ENCODE results near the gene TULP4. TPM values are rescaled to one million over a fixed set of nuclear protein-coding genes. Genes with fewer than 3 reads are reported as not detected.

TULP4 gene
- total RNA-seq, 1 experiment from 2014 or later: 21.5 TPM

- no peak for DNase-seq
- Histone ChIP-seq H3K27ac (ENCODE audit: low read length) (no peak overlapping the region), H3K9me2 (replicated peaks; ENCODE audit: low read length) (no peaks in the 10 kb centered on the region), H3K27me3 (ENCODE audit: low read length) (no peaks in the 10 kb centered on the region), H3K36me3 (ENCODE audit: low read depth, low read length) (no peaks in the 10 kb centered on the region; the same call in 1 of the 2 replicates), H2AFZ (ENCODE audit: low read length) (no peak overlapping the region), H3K79me2 (ENCODE audit: low read length) (no peaks in the 10 kb centered on the region), H3K4me3 (ENCODE audit: low read length) (no peak overlapping the region), H3F3A (ENCODE audit: low read length, unreplicated experiment) (no peaks in the 10 kb centered on the region), H3K4me2 (ENCODE audit: low read length) (no peak overlapping the region), H4K20me1 (ENCODE audit: low read length) (no peaks in the 10 kb centered on the region), H3K9me3 (ENCODE audit: low read length) (no peaks in the 10 kb centered on the region), H3K4me1 (ENCODE audit: insufficient read depth, low read length) (0 out of 2 replicates have a peak, but pooled peaks cover 9% of the 10 kb centered on the region), H3K9ac (ENCODE audit: low read length) (no peak overlapping the region)
- TF ChIP-seq EZH2phosphoT487 (IDR thresholded peaks at IDR 0.05; ENCODE audit: borderline replicate concordance, low read length): no peak
- no peak for TF ChIP-seq CTCF (conservative IDR thresholded peaks at IDR 0.05; ENCODE audit: low read depth, low read length)
- no peak for TF ChIP-seq EZH2 (IDR thresholded peaks at IDR 0.05; ENCODE audit: low read length, unreplicated experiment)
- ATAC-seq: no peak
- BruUV-seq (replicated peaks): no TSS peak
- intact Hi-C loops (cut with micrococcal nuclease): no loop called here
- ChIA-PET CTCF (no interaction called here), POLR2A (ENCODE audit: unreplicated experiment) (no interaction called here)
Measured at GRCh38 chr6:158502263-158502950, 190.1 kb downstream of the TULP4 start.

- ChIA-PET POLR2A (ENCODE audit: unreplicated experiment) (no interaction called here), CTCF (no interaction called here)
- intact Hi-C loops (cut with micrococcal nuclease): no loop called here
Measured at GRCh38 chr6:158503222-158503621, 191.0 kb downstream of the TULP4 start.

More at GRCh38 chr6:158503222-158503621, 191.0 kb downstream of the TULP4 start:
- no peak overlapping the region for H3K27ac ChIP-seq (ENCODE audit: low read length)
- no peaks in the 10 kb centered on the region for H3K9me2 ChIP-seq (replicated peaks; ENCODE audit: low read length)
- no peaks in the 10 kb centered on the region for H3K27me3 ChIP-seq (ENCODE audit: low read length)
- DNase-seq: no peak
- H4K20me1 ChIP-seq (ENCODE audit: low read length): no peaks in the 10 kb centered on the region
- no peak overlapping the region for H2AFZ ChIP-seq (ENCODE audit: low read length)
- BruUV-seq (replicated peaks): no TSS peak
- no peaks in the 10 kb centered on the region for H3K79me2 ChIP-seq (ENCODE audit: low read length)
- no peaks in the 10 kb centered on the region for H3K9me3 ChIP-seq (ENCODE audit: low read length)
- H3K4me2 ChIP-seq (ENCODE audit: low read length): no peak overlapping the region
- H3K36me3 ChIP-seq (ENCODE audit: low read depth, low read length): no peaks in the 10 kb centered on the region; the same call in 1 of the 2 replicates
- no peak overlapping the region for H3K4me3 ChIP-seq (ENCODE audit: low read length)
- no peak for ATAC-seq
- H3K9ac ChIP-seq (ENCODE audit: low read length): no peak overlapping the region
- no peaks in the 10 kb centered on the region for H3F3A ChIP-seq (ENCODE audit: low read length, unreplicated experiment)
- 0 out of 2 replicates have a peak, but pooled peaks cover 9% of the 10 kb centered on the region for H3K4me1 ChIP-seq (ENCODE audit: insufficient read depth, low read length)
- TF ChIP-seq EZH2 (IDR thresholded peaks at IDR 0.05; ENCODE audit: low read length, unreplicated experiment) (no peak), CTCF (conservative IDR thresholded peaks at IDR 0.05; ENCODE audit: low read depth, low read length) (no peak), EZH2phosphoT487 (IDR thresholded peaks at IDR 0.05; ENCODE audit: borderline replicate concordance, low read length) (no peak)

Data from PC-3 (cell line).